ENCODE data around the gene LYST.

LYST gene

GRCh38 chr1:235712812-235713211 is 153.9 kb downstream of the LYST start:
- peak; percentile 52 for DNase-seq (ENCODE audit: low read depth)

DNA sequence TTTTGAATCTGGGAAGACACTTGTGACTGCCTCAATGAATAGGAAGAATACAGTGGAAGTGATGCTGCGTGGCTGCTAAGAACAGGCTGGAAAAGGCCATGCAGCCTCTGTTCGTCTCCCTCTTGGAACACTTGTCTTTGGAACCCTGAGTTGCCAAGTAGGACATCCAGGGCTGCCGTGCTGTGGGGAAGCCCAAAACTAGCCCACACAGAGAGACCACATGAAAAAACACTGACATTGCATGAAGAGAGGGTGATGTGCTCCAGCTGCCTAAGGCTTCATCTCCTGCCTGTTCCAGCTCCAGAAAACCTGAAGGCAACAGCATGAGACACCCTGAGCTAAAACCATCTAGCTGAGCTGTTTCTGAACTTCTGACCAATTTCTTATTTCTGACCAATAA is 156.0 kb downstream of the LYST start:
- DNase-seq (ENCODE audit: low read depth): no peak

- no peak for DNase-seq (ENCODE audit: low read depth)
These were observed 157.7 kb downstream of the LYST start for GRCh38 chr1:235709018-235709417.

DNA sequence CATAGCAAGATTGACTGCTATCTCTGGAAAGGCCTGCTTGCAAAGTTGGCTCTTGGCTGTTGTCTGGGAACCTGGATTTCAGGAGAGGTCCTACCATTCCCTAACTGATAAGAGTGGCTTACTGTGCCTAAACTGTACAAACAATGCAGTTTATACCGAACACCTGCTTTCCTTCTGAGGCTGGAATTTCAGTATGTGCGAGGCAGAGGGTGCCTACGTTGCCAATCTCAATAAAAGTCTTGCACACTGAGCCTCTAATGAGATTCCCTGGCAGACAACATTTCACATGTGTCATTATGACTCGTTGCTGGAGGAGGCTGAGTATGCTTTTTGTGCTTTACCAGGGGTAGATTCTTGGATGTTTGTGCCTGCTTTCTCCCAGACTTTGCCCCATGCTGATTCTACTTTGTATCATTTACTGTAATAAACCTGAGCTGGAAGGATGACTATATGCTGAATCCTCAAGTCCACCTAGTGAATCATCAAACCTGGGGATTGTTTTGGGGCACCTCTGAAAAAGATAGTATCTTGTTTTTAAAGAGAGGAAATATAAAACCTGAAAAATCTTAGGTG is 158.2 kb downstream of the LYST start:
- DNase-seq (ENCODE audit: low read depth): peak; percentile 41

- peak; percentile 74 for DNase-seq (ENCODE audit: low read depth)
These were observed 163.2 kb downstream of the LYST start for GRCh38 chr1:235703506-235703905.

DNA sequence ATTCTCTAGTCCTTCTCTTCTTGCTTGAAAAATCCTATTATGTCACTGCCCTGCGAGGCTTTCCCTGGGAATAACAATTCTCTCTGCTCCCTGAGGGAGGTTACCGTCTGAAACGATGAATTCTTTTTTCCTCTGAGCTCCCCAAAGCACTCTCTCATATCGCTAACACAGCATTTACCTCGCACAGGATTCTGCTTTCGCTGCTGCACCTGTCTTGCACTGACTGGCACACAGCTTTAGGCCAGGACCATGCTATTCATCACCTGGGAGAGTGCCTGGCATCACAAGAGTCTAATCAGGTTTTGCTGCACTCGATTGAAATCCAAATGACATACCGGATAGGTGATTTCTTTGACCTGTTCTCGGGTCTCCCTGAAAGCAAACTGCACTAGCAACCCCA is 164.3 kb downstream of the LYST start:
- no peak for DNase-seq (ENCODE audit: low read depth)

GRCh38 chr1:235697508-235697907 is 169.2 kb downstream of the LYST start:
- peak; percentile 53 for DNase-seq (ENCODE audit: low read depth)

GRCh38 chr1:235689356-235689755 is 177.3 kb downstream of the LYST start:
- no peak for DNase-seq (ENCODE audit: low read depth)

DNA sequence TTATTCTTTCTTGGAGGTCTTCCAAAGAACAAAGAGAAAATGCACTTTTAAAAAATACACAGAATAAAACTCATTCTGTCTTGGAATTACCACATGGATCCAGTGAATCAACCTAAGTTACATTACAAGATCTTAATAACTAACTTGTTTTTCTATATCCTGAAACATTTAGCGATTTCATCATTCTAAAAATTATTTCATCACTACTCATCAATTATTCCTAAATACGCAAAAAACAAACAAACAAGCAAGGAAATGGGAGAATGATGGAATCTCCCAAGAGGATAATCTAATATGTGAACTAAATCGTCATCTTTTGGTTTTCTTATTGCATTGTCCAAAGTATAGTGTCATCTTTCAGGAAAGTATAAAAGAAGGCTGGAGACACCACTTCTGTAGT is 178.6 kb downstream of the LYST start:
- DNase-seq (ENCODE audit: low read depth): no peak

GRCh38 chr1:235683653-235684052 is 183.1 kb downstream of the LYST start:
- DNase-seq (ENCODE audit: low read depth): peak; percentile 72

DNA sequence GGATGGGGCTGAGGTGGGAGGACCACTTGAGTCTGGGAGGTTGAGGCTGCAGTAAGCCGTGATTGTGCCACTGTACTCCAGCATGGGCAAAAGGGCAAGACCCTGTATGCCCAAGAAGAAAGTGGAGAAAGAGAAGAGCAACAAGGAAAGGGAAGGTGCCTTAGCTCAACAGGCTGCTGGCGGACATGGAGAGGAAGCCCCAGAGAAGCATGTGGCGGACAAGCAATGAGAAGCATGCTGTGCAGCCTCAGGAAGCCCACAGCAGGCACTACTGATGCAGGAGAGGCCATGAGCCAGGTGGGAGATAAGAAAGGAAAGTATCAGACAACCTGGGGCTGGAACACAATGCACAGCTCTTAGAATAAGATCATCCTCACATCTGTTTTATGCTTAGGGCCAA is 184.5 kb downstream of the LYST start:
- no peak for DNase-seq (ENCODE audit: low read depth)

- no peak for DNase-seq (ENCODE audit: low read depth)
These were observed 187.1 kb downstream of the LYST start for GRCh38 chr1:235679644-235680043.

DNA sequence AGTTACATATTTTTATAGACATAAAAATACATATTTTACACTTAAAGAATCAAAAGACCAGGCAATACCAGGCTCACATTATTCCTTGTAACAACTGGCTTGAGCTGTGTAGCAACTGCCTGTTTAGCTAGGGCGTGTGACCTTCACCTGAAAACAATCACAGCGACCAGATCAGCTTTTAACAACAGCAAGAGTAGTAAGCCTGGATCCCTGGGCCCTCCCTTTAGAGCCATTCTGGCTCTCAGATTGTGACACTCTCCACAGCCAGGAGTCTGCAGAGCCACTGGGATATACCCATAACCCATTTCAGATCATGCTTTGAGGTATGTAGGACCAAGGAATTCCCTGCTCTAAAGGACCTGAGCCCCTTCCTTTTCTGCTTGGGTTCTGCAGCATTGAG is 187.7 kb downstream of the LYST start:
- no peak for DNase-seq (ENCODE audit: low read depth)

- peak; percentile 69 for DNase-seq (ENCODE audit: low read depth)
These were observed 191.4 kb downstream of the LYST start for GRCh38 chr1:235675152-235675890.

- DNase-seq (ENCODE audit: low read depth): no peak
These were observed 192.7 kb downstream of the LYST start for GRCh38 chr1:235673981-235674380.

GRCh38 chr1:235671992-235672391 is 194.7 kb downstream of the LYST start:
- DNase-seq (ENCODE audit: low read depth): no peak

- DNase-seq (ENCODE audit: low read depth): no peak
These were observed 196.4 kb downstream of the LYST start for GRCh38 chr1:235670157-235670776.

DNA sequence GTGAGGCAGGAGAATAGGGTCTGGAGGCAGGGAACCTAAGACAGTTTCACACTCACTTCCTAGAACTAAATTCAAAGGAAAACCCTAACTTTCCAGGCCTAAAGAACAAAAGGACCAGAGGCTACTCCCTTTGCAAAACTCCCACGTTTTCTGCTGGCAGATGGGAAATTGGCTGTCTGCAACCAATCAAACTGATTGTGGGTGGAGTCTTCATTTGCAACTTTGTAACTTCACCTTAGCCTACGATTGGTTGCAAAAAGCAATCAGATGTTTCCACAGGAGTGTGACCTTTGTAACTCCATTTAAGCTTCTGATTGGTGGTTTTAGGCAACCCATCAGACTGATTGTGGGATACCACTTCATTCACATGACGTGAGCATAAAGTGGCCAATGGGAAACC is 197.4 kb downstream of the LYST start:
- DNase-seq (ENCODE audit: low read depth): no peak

GRCh38 chr1:235663628-235664027 is 203.1 kb downstream of the LYST start:
- no peak for DNase-seq (ENCODE audit: low read depth)

- no peak for DNase-seq (ENCODE audit: low read depth)
These were observed 205.1 kb downstream of the LYST start for GRCh38 chr1:235661568-235661967.

DNA sequence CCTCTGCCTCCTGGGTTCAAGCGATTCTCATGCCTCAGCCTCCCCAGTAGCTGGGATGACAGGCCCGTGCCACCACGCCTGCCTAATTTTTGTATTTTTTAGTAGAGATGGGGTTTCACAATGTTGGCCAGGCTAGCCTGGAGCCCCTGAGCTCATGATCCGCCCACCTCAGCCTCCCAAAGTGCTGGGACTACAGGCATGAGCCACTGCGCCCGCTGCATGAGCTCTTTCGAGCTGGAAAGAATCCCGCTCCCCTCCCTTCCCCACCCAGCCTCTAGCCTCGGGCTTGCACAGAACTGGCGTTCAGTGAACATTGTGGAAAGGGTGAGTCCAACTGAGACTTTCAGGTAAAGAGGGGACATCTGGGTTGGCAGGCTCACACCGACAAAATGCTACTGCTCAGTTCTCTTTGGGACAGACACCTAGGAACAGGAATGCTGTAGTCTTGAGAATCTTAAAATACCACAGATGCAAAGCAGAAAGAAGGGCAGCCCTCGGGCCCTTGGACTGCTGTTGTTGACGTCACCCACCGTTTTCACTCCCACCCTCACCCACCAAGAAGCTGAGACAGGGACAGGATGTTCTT is 207.4 kb downstream of the LYST start:
- no peak for DNase-seq (ENCODE audit: low read depth)

DNA sequence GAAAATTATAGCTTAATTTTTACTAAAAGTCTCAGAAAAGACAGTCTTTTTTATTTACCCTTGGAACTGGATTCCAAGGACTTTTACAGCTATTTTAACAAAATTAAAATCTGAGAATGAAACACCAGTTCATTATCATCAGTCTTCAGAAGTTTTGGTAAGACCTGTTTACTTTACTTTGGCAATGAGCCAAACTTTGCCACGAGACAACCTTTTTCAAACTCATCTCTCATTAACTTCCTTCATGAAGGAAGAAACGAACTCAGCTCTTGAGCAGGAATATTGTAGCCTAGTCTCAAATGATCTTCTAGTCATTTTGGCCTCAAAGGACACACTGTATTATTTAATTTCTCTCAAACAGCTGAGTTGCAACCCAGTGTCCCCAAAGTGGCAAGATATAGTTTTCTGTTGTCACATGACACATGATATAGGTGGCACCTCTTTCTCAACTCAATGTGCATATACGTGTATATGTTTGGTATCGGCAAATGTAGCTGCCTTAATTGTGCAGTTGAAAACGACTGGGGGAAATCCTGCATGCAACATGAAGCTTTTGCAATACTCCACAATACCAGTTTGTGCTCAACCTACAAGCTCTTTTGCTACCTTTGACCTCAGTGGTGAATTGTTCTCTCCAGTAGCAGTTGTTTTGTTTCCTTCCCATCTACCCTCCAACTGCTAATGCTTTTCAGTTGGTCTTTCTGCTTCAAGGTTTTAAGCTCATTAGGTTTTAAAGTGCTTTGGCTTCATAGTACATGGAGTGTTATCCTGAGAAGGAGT is 208.8 kb downstream of the LYST start:
- no peak for DNase-seq (ENCODE audit: low read depth)
